Tibial artery (tissue), 4 donors: ENCODE results near the gene ZIC1.

Source experiments
- DNase-seq, 2 donors: peaks; one replicate each; pipeline ENCODE4 v3.0.0-alpha.2; 2019
- H3K27ac ChIP-seq, 2 donors: fragments of 200-600 bp; sonication (generic) in 1 of 2; 1 replicate in 1 of 2; 2 replicates in 1 of 2; pipeline ENCODE4 v1.5.1; 2018 to 2019; ENCODE audit warnings: mild to moderate bottlenecking in 1 of 2
- H3K27me3 ChIP-seq, 2 donors: fragments of 200-600 bp; sonication (generic) in 1 of 2; one replicate each; pipeline versions ENCODE4 v1.5.1 to v1.6.0; 2016 to 2019
- H3K36me3 ChIP-seq, 3 donors: fragments of 200-600 bp; sonication (generic) in 2 of 3; one replicate each; pipeline ENCODE4 v1.5.1; 2016 to 2019; ENCODE audit warnings: mild to moderate bottlenecking in 2 of 3
- H3K4me1 ChIP-seq, 4 donors: fragments of 200-600 bp; sonication (generic) in 2 of 4; 1 replicate in 3 of 4; 2 replicates in 1 of 4; pipeline ENCODE4 v1.5.1; 2016 to 2019
- H3K4me3 ChIP-seq, 2 donors: fragments of 200-600 bp; sonication (generic) in 1 of 2; 1 replicate in 1 of 2; 2 replicates in 1 of 2; pipeline ENCODE4 v1.5.1; 2018 to 2019; ENCODE audit warnings: mild to moderate bottlenecking in 2 of 2
- H3K9me3 ChIP-seq, 3 donors: fragments of 200-600 bp; sonication (generic) in 1 of 3; one replicate each; pipeline ENCODE4 v1.5.1; 2016 to 2019
- intact Hi-C: fragments of 100-400 bp; cut with DNase I; formaldehyde crosslinking; loops from one replicate; pipeline ENCODE4 v1.15.0; 2023; ENCODE audit warnings: low total_unique reads
- TF ChIP-seq, protein P1 (sequence below), 2 experiments: fragments of 200-600 bp in 1 of 2; fragments of 450-650 bp in 1 of 2; IDR thresholded peaks; one replicate each; pipeline ENCODE4 v1.5.1; 2017 to 2019; ENCODE audit warnings: antibody characterized with exemption in 2 of 2, mild to moderate bottlenecking in 1 of 2, moderate library complexity in 1 of 2

ZIC1 gene

DNA sequence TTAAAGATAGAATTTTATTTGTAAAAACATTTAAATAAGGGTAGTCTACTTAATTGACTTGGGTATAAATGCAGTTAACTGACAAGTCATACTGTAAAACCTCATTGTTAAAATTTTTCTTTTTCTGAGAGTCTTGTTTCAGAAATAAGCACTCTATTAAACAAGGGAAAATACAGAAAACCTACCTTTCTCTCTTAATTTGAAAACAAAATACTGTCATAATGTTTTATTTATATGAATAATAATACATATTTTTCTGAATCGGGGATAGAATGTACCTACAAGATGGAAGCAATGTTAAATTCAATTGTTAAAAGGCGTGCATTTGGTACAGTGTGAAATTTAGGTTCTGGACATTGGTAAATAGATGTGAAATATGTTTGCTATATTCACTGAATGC, 17.8 kb downstream of the ZIC1 start:
- Histone ChIP-seq H3K27me3 (peaks cover 0 to 40% of the 10 kb centered on the region in 2 donors), H3K4me1 (peaks cover 0 to 7% (median 0%) of the 10 kb centered on the region in 4 donors), H3K9me3 (no peaks in the 10 kb centered on the region), H3K27ac (no peak overlapping the region), H3K4me3 (no peak overlapping the region), H3K36me3 (no peaks in the 10 kb centered on the region)
- intact Hi-C loops, result no loop called here
- DNase-seq, result no peak
- TF ChIP-seq, protein P1, sequence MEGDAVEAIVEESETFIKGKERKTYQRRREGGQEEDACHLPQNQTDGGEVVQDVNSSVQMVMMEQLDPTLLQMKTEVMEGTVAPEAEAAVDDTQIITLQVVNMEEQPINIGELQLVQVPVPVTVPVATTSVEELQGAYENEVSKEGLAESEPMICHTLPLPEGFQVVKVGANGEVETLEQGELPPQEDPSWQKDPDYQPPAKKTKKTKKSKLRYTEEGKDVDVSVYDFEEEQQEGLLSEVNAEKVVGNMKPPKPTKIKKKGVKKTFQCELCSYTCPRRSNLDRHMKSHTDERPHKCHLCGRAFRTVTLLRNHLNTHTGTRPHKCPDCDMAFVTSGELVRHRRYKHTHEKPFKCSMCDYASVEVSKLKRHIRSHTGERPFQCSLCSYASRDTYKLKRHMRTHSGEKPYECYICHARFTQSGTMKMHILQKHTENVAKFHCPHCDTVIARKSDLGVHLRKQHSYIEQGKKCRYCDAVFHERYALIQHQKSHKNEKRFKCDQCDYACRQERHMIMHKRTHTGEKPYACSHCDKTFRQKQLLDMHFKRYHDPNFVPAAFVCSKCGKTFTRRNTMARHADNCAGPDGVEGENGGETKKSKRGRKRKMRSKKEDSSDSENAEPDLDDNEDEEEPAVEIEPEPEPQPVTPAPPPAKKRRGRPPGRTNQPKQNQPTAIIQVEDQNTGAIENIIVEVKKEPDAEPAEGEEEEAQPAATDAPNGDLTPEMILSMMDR (IDR thresholded peaks at IDR 0.05), result no peak

DNA sequence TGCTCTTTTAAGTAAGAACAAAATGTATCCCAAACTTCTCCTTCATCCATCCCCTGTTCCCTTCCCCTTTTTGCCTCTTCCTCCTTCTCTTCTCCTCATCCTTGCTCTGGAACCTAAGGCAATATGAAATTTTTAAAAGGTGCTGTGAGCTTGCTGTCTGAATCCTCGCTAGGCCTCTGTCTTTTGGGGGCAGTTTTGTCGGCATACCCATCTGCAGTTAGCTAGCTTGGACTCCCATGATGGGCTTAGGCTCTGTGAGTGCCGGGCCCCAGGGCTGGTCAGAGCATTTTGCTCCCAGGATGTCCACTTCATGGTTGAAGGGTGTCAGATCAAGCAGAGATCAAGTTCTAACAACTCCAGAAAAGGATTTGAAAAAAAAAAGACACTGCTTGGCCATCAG, 18.6 kb downstream of the ZIC1 start:
- H3K9me3 ChIP-seq, result no peaks in the 10 kb centered on the region
- TF ChIP-seq, protein P1 (IDR thresholded peaks at IDR 0.05), result no peak
- intact Hi-C loops, result no loop called here
- H3K27ac ChIP-seq, result no peak overlapping the region
- no peak for DNase-seq
- H3K4me3 ChIP-seq, result no peak overlapping the region
- peaks cover 0 to 32% of the 10 kb centered on the region in 2 donors for H3K27me3 ChIP-seq
- peaks cover 0 to 7% (median 0%) of the 10 kb centered on the region in 4 donors for H3K4me1 ChIP-seq
- H3K36me3 ChIP-seq, result no peaks in the 10 kb centered on the region

DNA sequence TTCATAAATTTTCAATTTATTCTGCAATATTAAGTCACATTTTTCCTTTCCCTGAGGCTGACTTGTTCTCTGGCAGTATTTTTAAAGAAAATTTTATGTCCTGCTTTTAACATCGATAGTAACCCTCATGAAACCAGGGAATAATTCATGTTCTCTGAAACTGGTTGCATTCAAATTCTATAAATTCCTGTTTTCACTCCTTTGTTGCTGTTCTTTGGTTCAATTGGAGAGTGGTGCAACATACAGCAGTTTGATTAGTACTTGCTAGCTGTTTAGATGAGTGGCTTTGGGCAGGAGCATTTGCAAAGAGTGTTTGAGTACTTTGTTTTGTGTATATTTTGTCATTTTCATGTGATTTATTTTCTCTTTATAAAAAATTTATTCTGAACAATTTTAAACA, 19.2 kb downstream of the ZIC1 start:
- Histone ChIP-seq H3K27ac (no peak overlapping the region), H3K4me1 (peaks cover 0 to 2% (median 0%) of the 10 kb centered on the region in 4 donors), H3K27me3 (peaks cover 0 to 26% of the 10 kb centered on the region in 2 donors), H3K4me3 (no peak overlapping the region), H3K36me3 (no peaks in the 10 kb centered on the region), H3K9me3 (no peaks in the 10 kb centered on the region)
- TF ChIP-seq, protein P1 (IDR thresholded peaks at IDR 0.05), result no peak
- intact Hi-C loops, result no loop called here
- no peak for DNase-seq

DNA sequence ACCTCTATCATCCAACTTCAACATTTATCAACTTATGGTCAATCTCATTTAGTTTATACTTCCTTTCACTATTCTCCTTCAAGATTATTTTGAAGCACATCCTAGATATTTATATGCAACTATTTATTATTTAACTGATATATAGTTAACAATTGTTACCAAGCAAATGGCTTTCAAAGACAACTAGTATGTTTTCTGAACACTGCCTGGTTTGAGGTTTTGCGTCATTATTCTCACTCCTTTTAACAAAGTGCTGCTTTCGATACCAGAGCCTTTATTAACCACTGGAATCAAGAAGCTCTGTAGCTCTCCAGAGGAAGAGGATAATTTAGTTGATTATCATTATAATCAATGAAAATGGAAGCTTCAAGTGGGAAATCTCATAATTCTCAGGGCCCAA, 19.6 kb downstream of the ZIC1 start:
- no peaks in the 10 kb centered on the region for H3K36me3 ChIP-seq
- intact Hi-C loops, result no loop called here
- peaks cover 0 to 22% of the 10 kb centered on the region in 2 donors for H3K27me3 ChIP-seq
- H3K4me1 ChIP-seq, result no peaks in the 10 kb centered on the region
- TF ChIP-seq, protein P1 (IDR thresholded peaks at IDR 0.05), result no peak
- H3K27ac ChIP-seq, result no peak overlapping the region
- no peaks in the 10 kb centered on the region for H3K9me3 ChIP-seq
- H3K4me3 ChIP-seq, result no peak overlapping the region
- DNase-seq, result no peak

DNA sequence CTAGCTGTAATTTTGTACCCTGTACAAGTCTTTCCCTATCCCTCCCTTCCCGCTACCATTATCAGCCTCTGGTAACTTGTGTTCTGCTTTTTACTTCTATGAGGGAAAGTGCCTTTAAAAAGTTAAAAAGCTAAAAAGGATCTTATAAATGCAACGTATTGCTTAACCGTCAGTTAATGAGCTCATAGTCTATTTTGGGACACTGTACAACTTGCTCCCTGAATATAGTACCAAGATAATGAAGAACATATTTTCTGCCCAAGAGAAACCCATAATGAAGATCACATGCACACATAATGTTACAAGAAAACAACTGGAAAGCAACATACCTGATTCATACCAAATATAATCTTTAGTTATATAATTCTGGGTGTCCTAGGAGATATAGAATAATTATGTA, 22.6 kb downstream of the ZIC1 start:
- no peaks in the 10 kb centered on the region for H3K36me3 ChIP-seq
- no peak overlapping the region for H3K4me3 ChIP-seq
- intact Hi-C loops, result no loop called here
- no peak for DNase-seq
- TF ChIP-seq, protein P1 (IDR thresholded peaks at IDR 0.05), result no peak
- no peaks in the 10 kb centered on the region for H3K4me1 ChIP-seq
- no peaks in the 10 kb centered on the region for H3K9me3 ChIP-seq
- no peak overlapping the region for H3K27ac ChIP-seq
- H3K27me3 ChIP-seq, result peaks cover 0 to 4% of the 10 kb centered on the region in 2 donors

DNA sequence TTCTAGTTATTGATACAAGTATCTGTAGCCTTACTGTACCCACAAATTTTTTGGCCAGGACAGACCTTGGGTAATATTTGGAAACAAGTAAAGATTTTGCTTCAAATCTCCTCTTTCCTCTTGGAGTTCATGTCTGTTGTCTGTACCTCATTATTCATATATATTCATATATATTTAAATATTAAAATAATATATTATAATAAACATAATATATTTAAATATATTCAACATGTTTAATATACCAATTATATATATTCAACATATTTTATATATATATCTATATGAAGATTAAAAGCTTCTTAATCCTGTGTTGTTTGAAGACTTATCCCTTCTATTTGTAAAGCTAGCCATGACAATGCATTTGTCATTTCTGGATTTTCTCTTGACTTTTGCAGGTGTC, 38.1 kb downstream of the ZIC1 start:
- Histone ChIP-seq H3K36me3 (no peaks in the 10 kb centered on the region), H3K9me3 (no peaks in the 10 kb centered on the region), H3K27me3 (no peaks in the 10 kb centered on the region), H3K4me3 (no peak overlapping the region), H3K27ac (no peak overlapping the region), H3K4me1 (no peaks in the 10 kb centered on the region)
- intact Hi-C loops, result no loop called here
- TF ChIP-seq, protein P1 (IDR thresholded peaks at IDR 0.05), result no peak
- no peak for DNase-seq
